ENCODE measurements around the gene MMP28. TPM values are rescaled to one million over a fixed set of nuclear protein-coding genes. Genes with fewer than 3 reads are reported as not detected.

The MMP28 gene
- total and polyA plus RNA-seq, 2 donors (not counting 1 experiment from before 2014, with no cell fraction given), result 0.15 to 2.0 TPM

GRCh38 chr17:35763767-35764122 lies 31.7 kb downstream of the MMP28 start:
- Histone ChIP-seq H3K9ac (ENCODE audit: low read length) (peak overlapping the region; percentile 85), H3K27ac (ENCODE audit: low read length in 2 of 2) (no peak overlapping the region), H3K9me3 (ENCODE audit: control extremely low read depth in 1 of 3, control insufficient read depth in 2 of 3, insufficient read depth in 1 of 3, low read length in 2 of 3) (no peaks in the 10 kb centered on the region), H3K36me3 (replicated peaks in 1 of 2; ENCODE audit: control extremely low read depth in 1 of 2, control insufficient read depth in 1 of 2, extremely low read depth in 1 of 2, insufficient read depth in 2 of 2, low read length in 1 of 2) (no peaks in the 10 kb centered on the region), H2AFZ (ENCODE audit: insufficient read depth, low read depth, low read length, poor library complexity, severe bottlenecking) (peak overlapping the region; percentile 99), H3K79me2 (ENCODE audit: control insufficient read depth, insufficient read depth, low read length) (no peaks in the 10 kb centered on the region), H3K4me2 (replicated peaks; ENCODE audit: low read depth, low read length, poor library complexity, severe bottlenecking) (peak overlapping the region; percentile 99), H3K4me3 (ENCODE audit: control extremely low read depth in 1 of 5, extremely low read depth in 1 of 5, insufficient read depth in 1 of 5, low read depth in 2 of 5, low read length in 4 of 5) (peak overlapping the region in 4 of 5 experiments; percentile 72 to 88 (median 77)), H3K27me3 (replicated peaks in 1 of 4; ENCODE audit: control extremely low read depth in 1 of 4, control insufficient read depth in 3 of 4, insufficient read depth in 4 of 4, low read length in 3 of 4) (no peaks in the 10 kb centered on the region), H4K20me1 (ENCODE audit: control insufficient read depth, insufficient read depth, low read length, poor library complexity, severe bottlenecking) (no peaks in the 10 kb centered on the region), H3K4me1 (ENCODE audit: control insufficient read depth in 2 of 2, insufficient read depth in 2 of 2, low read length in 2 of 2) (peaks cover 7 to 13% of the 10 kb centered on the region in 2 donors)
- H3K4me3 Mint-ChIP-seq, result peak overlapping the region; percentile 94
- WGBS (ENCODE audit: insufficient coverage), result 18% methylated on average over 11 of the region's 17 CpGs
- POLR2A ChIA-PET, result interaction anchor here (0.8 to 1.7 kb wide), 4 partner anchors 26 to 185 kb away, joined by 3 to 33 read pairs (median 4); partner anchors contain the start of gene TAF15
- peaks cover 8% of the 10 kb centered on the region for H3K4me1 Mint-ChIP-seq
- DNase-seq (no peak), ATAC-seq (ENCODE audit: low read depth) (no peak)
- no peaks in the 10 kb centered on the region for H3K9me3 Mint-ChIP-seq (ENCODE audit: insufficient read depth)
- peak overlapping the region; percentile 27 for H3K27ac Mint-ChIP-seq
- H3K27me3 Mint-ChIP-seq, result no peaks in the 10 kb centered on the region
- CTCF ChIA-PET, result interaction anchor here (0.5 to 10.2 kb wide), 49 partner anchors 8 to 1344 kb away, joined by 3 to 349 read pairs (median 4); partner anchors contain the start of genes MMP28, PEX12, TAF15 and ZNHIT3
- TF ChIP-seq, protein P1, sequence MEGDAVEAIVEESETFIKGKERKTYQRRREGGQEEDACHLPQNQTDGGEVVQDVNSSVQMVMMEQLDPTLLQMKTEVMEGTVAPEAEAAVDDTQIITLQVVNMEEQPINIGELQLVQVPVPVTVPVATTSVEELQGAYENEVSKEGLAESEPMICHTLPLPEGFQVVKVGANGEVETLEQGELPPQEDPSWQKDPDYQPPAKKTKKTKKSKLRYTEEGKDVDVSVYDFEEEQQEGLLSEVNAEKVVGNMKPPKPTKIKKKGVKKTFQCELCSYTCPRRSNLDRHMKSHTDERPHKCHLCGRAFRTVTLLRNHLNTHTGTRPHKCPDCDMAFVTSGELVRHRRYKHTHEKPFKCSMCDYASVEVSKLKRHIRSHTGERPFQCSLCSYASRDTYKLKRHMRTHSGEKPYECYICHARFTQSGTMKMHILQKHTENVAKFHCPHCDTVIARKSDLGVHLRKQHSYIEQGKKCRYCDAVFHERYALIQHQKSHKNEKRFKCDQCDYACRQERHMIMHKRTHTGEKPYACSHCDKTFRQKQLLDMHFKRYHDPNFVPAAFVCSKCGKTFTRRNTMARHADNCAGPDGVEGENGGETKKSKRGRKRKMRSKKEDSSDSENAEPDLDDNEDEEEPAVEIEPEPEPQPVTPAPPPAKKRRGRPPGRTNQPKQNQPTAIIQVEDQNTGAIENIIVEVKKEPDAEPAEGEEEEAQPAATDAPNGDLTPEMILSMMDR (IDR thresholded peaks at IDR 0.05), result no peak
- no peak for TF ChIP-seq EZH2 (IDR thresholded peaks at IDR 0.05; ENCODE audit: borderline replicate concordance, insufficient read depth, low read depth, low read length, poor library complexity, severe bottlenecking)
- intact Hi-C loops (cut with micrococcal nuclease), result loop anchor here (1.0 to 10.0 kb wide), 4 partner anchors 41 to 783 kb away; partner anchors contain the start of genes LIG3, TAF15 and ZNHIT3

DNA sequence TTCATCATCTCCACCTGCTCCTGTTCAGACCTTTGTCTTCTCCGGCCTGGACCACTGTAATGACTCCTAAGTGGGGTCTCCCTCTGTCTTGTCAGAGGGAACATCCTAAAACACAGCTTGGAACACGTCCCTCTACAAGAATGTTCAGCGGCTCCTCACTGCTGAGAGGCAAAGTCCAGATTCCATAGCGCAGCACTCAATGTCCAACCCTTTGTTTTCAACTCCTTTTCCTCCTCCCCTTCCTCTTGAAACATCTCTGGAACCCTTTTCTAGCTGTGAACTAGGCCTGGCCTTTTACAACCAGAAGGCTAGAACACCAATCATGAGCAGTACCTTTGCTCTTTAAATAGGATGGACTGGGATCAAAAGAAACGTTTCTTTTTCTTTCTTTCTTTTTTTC lies 33.8 kb downstream of the MMP28 start:
- Histone ChIP-seq H3K4me3 (ENCODE audit: control extremely low read depth in 1 of 5, extremely low read depth in 1 of 5, insufficient read depth in 1 of 5, low read depth in 2 of 5, low read length in 4 of 5) (no peak overlapping the region), H3K79me2 (ENCODE audit: control insufficient read depth, insufficient read depth, low read length) (no peaks in the 10 kb centered on the region), H3K9ac (ENCODE audit: low read length) (no peak overlapping the region), H3K36me3 (replicated peaks in 1 of 2; ENCODE audit: control extremely low read depth in 1 of 2, control insufficient read depth in 1 of 2, extremely low read depth in 1 of 2, insufficient read depth in 2 of 2, low read length in 1 of 2) (no peaks in the 10 kb centered on the region), H2AFZ (ENCODE audit: insufficient read depth, low read depth, low read length, poor library complexity, severe bottlenecking) (no peak overlapping the region), H3K27ac (ENCODE audit: low read length in 2 of 2) (no peak overlapping the region), H3K4me2 (replicated peaks; ENCODE audit: low read depth, low read length, poor library complexity, severe bottlenecking) (no peak overlapping the region), H3K4me1 (ENCODE audit: control insufficient read depth in 2 of 2, insufficient read depth in 2 of 2, low read length in 2 of 2) (peaks cover 7 to 13% of the 10 kb centered on the region in 2 donors), H4K20me1 (ENCODE audit: control insufficient read depth, insufficient read depth, low read length, poor library complexity, severe bottlenecking) (no peaks in the 10 kb centered on the region), H3K27me3 (replicated peaks in 1 of 4; ENCODE audit: control extremely low read depth in 1 of 4, control insufficient read depth in 3 of 4, insufficient read depth in 4 of 4, low read length in 3 of 4) (no peaks in the 10 kb centered on the region), H3K9me3 (ENCODE audit: control extremely low read depth in 1 of 3, control insufficient read depth in 2 of 3, insufficient read depth in 1 of 3, low read length in 2 of 3) (no peaks in the 10 kb centered on the region)
- Mint-ChIP-seq H3K9me3 (ENCODE audit: insufficient read depth) (no peaks in the 10 kb centered on the region), H3K4me3 (no peak overlapping the region), H3K27me3 (no peaks in the 10 kb centered on the region), H3K27ac (no peak overlapping the region), H3K4me1 (peaks cover 8% of the 10 kb centered on the region)
- TF ChIP-seq EZH2 (IDR thresholded peaks at IDR 0.05; ENCODE audit: borderline replicate concordance, insufficient read depth, low read depth, low read length, poor library complexity, severe bottlenecking), result no peak
- TF ChIP-seq, protein P1 (IDR thresholded peaks at IDR 0.05), result no peak
- DNase-seq (no peak), ATAC-seq (ENCODE audit: low read depth) (no peak)
- 100% methylated on average over 5 of the region's 5 CpGs for WGBS (ENCODE audit: insufficient coverage)
- ChIA-PET CTCF (interaction anchor here (0.7 to 3.4 kb wide), 4 partner anchors 14 to 48 kb away, joined by 3 to 22 read pairs (median 6); partner anchors contain the start of gene TAF15), POLR2A (no interaction called here)
- intact Hi-C loops (cut with micrococcal nuclease), result loop anchor here (10.0 kb wide), 1 partner anchor 723 kb away; the partner anchor contains the start of gene ZNHIT3
